ENCODE results near the gene HSPE1.
"Not testable (repeated sequence)": the region's sequence is repeated elsewhere in the genome, so short reads cannot be mapped to it uniquely, and the experiment has no call there.

GRCh38 chr2:197484248-197484647 is 15.9 kb upstream of the HSPE1 start:
- not testable (repeated sequence) for TF ChIP-seq CTCF, POLR2A, POLR2AphosphoS5, EP300 (IDR thresholded peaks at IDR 0.05)
